Psoas muscle (tissue), 8 donors: Measurements from ENCODE around the gene COX19. TPM values are rescaled to one million over a fixed set of nuclear protein-coding genes. Genes with fewer than 3 reads are reported as not detected.
"Not testable (repeated sequence)": the region's sequence is repeated elsewhere in the genome, so short reads cannot be mapped to it uniquely, and the experiment has no call there.

ENCODE experiments used
- ATAC-seq, 4 donors: fragments of 200-7000 bp; cut with Tn5 transposase; one replicate each; pipeline ENCODE4 v1.9.1; 2020; ENCODE audit warnings: moderate library complexity in 3 of 4, mild to moderate bottlenecking in 2 of 4
- DNase-seq, 2 donors: peaks; one replicate each; pipeline ENCODE4 v3.0.0-alpha.2; 2020
- H3K27ac ChIP-seq: fragments of 200-600 bp; one replicate; pipeline ENCODE4 v1.8.0; 2022
- H3K27me3 ChIP-seq, 3 donors: fragments of 200-600 bp in 1 of 3; one replicate each; pipeline versions ENCODE4 v1.6.1 to v1.8.0; 2013 to 2022; ENCODE audit warnings: low read length in 2 of 3, mild to moderate bottlenecking in 2 of 3, moderate library complexity in 1 of 3; ENCODE audit not compliant: insufficient read depth in 3 of 3
- H3K36me3 ChIP-seq, 2 donors: fragments of 200-600 bp in 1 of 2; one replicate each; pipeline versions ENCODE4 v1.6.1 to v1.8.0; 2013 to 2022; ENCODE audit warnings: low read depth in 1 of 2, mild to moderate bottlenecking in 1 of 2, moderate library complexity in 1 of 2; ENCODE audit not compliant: insufficient read depth in 1 of 2
- H3K4me1 ChIP-seq: fragments of 200-600 bp; one replicate; pipeline ENCODE4 v1.8.0; 2022
- H3K4me3 ChIP-seq: fragments of 200-600 bp; one replicate; pipeline ENCODE4 v1.8.0; 2022; ENCODE audit warnings: mild to moderate bottlenecking
- H3K9me3 ChIP-seq: fragments of 200-600 bp; one replicate; pipeline ENCODE4 v1.8.0; 2022
- CTCF ChIP-seq: fragments of 200-600 bp; IDR thresholded peaks from one replicate; pipeline ENCODE4 v1.8.0; 2022; ENCODE audit warnings: antibody characterized with exemption
- WGBS, 3 donors: extraction: QIAGEN DNeasy Blood & Tissue Kit; methylation state at CpG; one replicate each; pipeline versions ENCODE4 v1.1.6 to v1.1.7; 2013; 5-methylcytosine and 5-hydroxymethylcytosine counted together
- intact Hi-C, 2 donors: fragments of 100-400 bp; cut with DNase I; formaldehyde crosslinking; loops; one replicate each; pipeline versions ENCODE4 v1.11.0 to v1.14.2; 2022
- polyA plus RNA-seq, 3 donors: library from polyadenylated mRNA; stranded (reverse); fragments of 200-250 nt; gene quantifications; one replicate each; pipeline ENCODE4 v1.2.3, GENCODE V29; 2013
- total RNA-seq, 4 donors: library from RNA; stranded (reverse); fragmentation: NEBNext Ultra II Directional in 2 of 4; extraction: Animal tissue kit (Norgen Biotek cat#: 25700) in 2 of 4; gene quantifications; one replicate each; pipeline versions ENCODE4 v1.2.1 to v1.2.4, GENCODE V29; 2021 to 2023
- donor health status: healthy with polysubstance abuse.
- donor health status: DM: no; HTN: no; CAD: no; lungs with moderate emphysema.
- donor health status: Bipolar disorder and iron deficiency.
- donor health status: healthy.
- donor health status: DM: yes; HTN: yes; CAD: no.
- donor health status: DM: no; HTN: no; CAD: no.
- donor health status: DM: no; HTN: no; CAD: no.
- donor health status: DM: yes; HTN: yes; CAD: no.

Gene COX19
- total and polyA plus RNA-seq, 7 donors, result 4.5 to 12.2 (median 7.5) TPM

DNA sequence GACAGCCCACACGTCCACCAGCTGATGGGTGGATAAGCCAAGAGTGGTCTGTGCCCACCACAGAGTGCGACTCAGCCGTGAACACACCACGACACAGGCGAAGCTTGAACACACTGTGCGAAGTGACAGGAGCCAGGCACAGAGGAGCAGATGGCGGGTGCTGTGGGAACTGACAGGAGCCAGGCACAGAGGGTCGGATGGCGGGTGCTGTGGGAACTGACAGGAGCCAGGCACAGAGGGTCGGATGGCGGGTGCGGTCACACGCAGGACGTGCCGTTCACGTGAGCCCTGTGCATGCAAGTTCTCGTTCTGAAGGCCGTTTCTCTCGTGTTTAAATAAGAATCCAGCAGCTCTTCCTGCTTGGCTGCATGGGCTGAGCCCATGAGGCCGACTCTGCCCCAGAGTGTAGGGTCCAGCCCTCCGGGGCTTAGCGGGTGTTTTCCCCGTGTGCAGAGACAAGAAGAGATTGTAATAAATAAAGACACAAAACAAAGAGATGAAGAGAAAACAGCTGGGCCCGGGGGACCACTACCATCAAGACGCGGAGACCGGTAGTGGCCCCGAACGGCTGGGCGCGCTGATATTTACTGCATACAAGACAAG is 15.0 kb downstream of the COX19 start:
- Histone ChIP-seq H3K27me3 (peaks cover 0 to 24% (median 9%) of the 10 kb centered on the region in 3 donors), H3K27ac (no peak overlapping the region), H3K4me3 (no peak overlapping the region), H3K36me3 (no peaks in the 10 kb centered on the region), H3K4me1 (peaks cover 14% of the 10 kb centered on the region), H3K9me3 (no peaks in the 10 kb centered on the region)
- intact Hi-C loops, result no loop called here
- TF ChIP-seq CTCF, result no peak
- DNase-seq, result no peak
- no peak for ATAC-seq
- 59 to 69% (median 60%) methylated on average over 31 of the region's 31 CpGs for WGBS, 3 donors

DNA sequence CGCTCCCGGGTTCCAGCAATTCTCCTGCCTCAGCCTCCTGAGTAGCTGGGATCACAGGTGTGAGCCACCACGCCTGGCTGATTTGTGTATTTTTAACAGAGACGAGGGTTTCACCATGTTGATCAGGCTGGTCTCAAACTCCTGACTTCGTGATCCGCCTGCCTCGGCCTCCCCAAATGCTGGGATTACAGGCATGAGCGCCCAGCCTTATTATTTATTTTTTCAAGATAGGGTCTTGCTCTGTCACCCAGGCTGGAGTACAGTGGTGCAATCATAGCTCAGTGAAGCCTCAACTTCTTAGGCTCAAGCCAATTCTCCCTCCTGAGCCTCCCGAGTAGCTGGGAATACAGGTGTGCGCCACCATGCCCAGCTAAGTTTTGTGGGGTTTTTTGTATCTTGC is 15.6 kb downstream of the COX19 start:
- WGBS, 3 donors, result 87 to 96% (median 91%) methylated on average over 10 of the region's 10 CpGs
- not testable (repeated sequence) for H3K27ac ChIP-seq, H3K4me1 ChIP-seq, H3K9me3 ChIP-seq, H3K36me3 ChIP-seq, ATAC-seq, H3K4me3 ChIP-seq
- intact Hi-C loops, result loop anchor here in 1 of 2 donors (5.0 kb wide), 1 partner anchor 52 kb away; no protein-coding TSS in a partner anchor
- DNase-seq, result peak in 1 of 2 donors; percentile 14
- H3K27me3 ChIP-seq, result peaks cover 0 to 28% (median 9%) of the 10 kb centered on the region in 3 donors

- Histone ChIP-seq H3K4me3 (no peak overlapping the region), H3K4me1 (peaks cover 3% of the 10 kb centered on the region), H3K27me3 (peaks cover 0 to 29% (median 9%) of the 10 kb centered on the region in 3 donors), H3K27ac (no peak overlapping the region), H3K36me3 (no peaks in the 10 kb centered on the region), H3K9me3 (no peaks in the 10 kb centered on the region)
- WGBS, 3 donors, result 73 to 82% (median 75%) methylated on average over 20 of the region's 20 CpGs
- intact Hi-C loops, result loop anchor here in 1 of 2 donors (5.0 kb wide), 1 partner anchor 52 kb away; no protein-coding TSS in a partner anchor
- TF ChIP-seq CTCF, result no peak
- ATAC-seq (no peak), DNase-seq (peak in 1 of 2 donors; percentile 25)
Measured at GRCh38 chr7:959271-959670, 16.1 kb downstream of the COX19 start.

- no peak for TF ChIP-seq CTCF
- DNase-seq, result peak in 1 of 2 donors; percentile 45
Measured at GRCh38 chr7:958221-959200, 16.8 kb downstream of the COX19 start.

More at GRCh38 chr7:958221-959200, 16.8 kb downstream of the COX19 start:
- intact Hi-C loops, result loop anchor here in 1 of 2 donors (5.0 kb wide), 1 partner anchor 51 kb away; no protein-coding TSS in a partner anchor
- Histone ChIP-seq H3K9me3 (no peaks in the 10 kb centered on the region), H3K4me3 (no peak overlapping the region), H3K27me3 (peaks cover 0 to 31% (median 11%) of the 10 kb centered on the region in 3 donors), H3K36me3 (no peaks in the 10 kb centered on the region), H3K4me1 (no peaks in the 10 kb centered on the region), H3K27ac (no peak overlapping the region)
- WGBS, 3 donors, result 72 to 81% (median 79%) methylated on average over 36 of the region's 36 CpGs
- ATAC-seq, result no peak
